ENCODE measurements around the gene NOTO.

DNA sequence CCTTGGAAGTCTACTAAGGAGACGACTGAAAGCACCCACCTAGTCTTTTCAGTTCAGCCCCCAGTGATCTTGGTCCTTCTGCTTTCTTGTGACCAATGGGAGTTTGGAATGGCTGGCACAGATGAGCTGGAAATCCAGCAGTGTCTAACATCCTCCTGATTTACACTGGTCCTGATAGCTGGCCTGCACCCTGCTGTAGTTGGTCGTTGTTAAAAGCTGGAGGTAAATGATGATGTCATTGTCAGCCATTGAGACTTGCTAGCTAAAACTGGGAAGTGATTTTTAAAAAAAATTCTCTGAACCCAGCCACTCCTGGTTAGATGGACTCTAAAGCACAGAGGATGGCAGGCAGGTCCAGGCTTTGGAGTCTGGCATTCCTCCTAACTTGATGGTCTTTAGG, 51.0 kb downstream of the NOTO start:
- TF ChIP-seq, protein P1, sequence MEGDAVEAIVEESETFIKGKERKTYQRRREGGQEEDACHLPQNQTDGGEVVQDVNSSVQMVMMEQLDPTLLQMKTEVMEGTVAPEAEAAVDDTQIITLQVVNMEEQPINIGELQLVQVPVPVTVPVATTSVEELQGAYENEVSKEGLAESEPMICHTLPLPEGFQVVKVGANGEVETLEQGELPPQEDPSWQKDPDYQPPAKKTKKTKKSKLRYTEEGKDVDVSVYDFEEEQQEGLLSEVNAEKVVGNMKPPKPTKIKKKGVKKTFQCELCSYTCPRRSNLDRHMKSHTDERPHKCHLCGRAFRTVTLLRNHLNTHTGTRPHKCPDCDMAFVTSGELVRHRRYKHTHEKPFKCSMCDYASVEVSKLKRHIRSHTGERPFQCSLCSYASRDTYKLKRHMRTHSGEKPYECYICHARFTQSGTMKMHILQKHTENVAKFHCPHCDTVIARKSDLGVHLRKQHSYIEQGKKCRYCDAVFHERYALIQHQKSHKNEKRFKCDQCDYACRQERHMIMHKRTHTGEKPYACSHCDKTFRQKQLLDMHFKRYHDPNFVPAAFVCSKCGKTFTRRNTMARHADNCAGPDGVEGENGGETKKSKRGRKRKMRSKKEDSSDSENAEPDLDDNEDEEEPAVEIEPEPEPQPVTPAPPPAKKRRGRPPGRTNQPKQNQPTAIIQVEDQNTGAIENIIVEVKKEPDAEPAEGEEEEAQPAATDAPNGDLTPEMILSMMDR (IDR thresholded peaks at IDR 0.05): no peak
- no peak for TF ChIP-seq POLR2A (IDR thresholded peaks at IDR 0.05)

Measured in sigmoid colon (tissue), 3 donors.